ENCODE results near the gene TIMP3. TPM values are rescaled to one million over a fixed set of nuclear protein-coding genes. Genes with fewer than 3 reads are reported as not detected.

TIMP3 gene
- total RNA-seq, 4 donors from 2014 or later = 561 to 1,580 (median 897) TPM

GRCh38 chr22:32802237-32802765, 796 bp downstream of the TIMP3 start:
- TF ChIP-seq, protein P1, sequence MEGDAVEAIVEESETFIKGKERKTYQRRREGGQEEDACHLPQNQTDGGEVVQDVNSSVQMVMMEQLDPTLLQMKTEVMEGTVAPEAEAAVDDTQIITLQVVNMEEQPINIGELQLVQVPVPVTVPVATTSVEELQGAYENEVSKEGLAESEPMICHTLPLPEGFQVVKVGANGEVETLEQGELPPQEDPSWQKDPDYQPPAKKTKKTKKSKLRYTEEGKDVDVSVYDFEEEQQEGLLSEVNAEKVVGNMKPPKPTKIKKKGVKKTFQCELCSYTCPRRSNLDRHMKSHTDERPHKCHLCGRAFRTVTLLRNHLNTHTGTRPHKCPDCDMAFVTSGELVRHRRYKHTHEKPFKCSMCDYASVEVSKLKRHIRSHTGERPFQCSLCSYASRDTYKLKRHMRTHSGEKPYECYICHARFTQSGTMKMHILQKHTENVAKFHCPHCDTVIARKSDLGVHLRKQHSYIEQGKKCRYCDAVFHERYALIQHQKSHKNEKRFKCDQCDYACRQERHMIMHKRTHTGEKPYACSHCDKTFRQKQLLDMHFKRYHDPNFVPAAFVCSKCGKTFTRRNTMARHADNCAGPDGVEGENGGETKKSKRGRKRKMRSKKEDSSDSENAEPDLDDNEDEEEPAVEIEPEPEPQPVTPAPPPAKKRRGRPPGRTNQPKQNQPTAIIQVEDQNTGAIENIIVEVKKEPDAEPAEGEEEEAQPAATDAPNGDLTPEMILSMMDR (IDR thresholded peaks at IDR 0.05) = no peak
- ATAC-seq (ENCODE audit: low FRiP score) = no peak
- DNase-seq (ENCODE audit: low spot score) = no peak

DNA sequence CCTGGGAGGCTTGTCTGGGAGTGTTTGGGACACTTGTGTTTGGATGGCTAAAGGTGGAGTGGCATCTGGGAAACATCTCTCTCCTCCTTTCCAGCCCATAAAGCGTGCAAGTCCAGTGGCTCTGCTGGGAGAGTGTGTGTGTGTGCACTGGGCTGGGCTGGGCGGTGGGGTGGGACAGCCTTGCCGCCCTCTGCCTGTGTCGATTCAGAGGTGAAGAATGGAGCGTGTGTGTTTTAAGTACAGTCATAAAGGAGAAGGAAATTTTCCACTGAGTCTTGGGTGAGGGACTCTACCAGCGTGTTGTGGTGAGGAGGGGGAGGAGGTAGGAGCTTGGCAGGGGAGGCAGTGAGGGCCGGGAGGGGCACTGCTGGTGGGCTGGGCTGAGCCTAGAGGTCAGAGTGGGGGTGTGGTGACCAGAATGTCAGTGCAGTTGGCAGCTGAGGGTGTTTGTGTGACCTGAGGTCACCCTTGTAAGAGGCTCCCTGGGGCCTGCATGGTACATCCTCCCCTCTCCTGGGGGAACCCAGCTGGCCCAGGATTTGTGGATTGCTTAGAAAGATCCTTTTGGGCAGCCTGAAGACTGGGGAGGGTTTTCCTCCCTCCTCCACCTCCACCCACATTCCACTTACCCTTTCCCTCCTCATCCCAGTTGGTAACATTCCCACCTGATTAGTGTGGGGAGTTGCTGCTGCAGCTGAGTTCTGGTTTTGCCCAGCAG, 1.7 kb downstream of the TIMP3 start:
- peak; percentile 74 for ATAC-seq (ENCODE audit: low FRiP score)
- TF ChIP-seq, protein P1 (IDR thresholded peaks at IDR 0.05) = no peak
- no peak for DNase-seq (ENCODE audit: low spot score)

GRCh38 chr22:32803738-32804435, 2.4 kb downstream of the TIMP3 start:
- ATAC-seq (ENCODE audit: low FRiP score) = peak; percentile 67
- DNase-seq (ENCODE audit: low spot score) = no peak
- TF ChIP-seq, protein P1 (IDR thresholded peaks at IDR 0.05) = no peak

DNA sequence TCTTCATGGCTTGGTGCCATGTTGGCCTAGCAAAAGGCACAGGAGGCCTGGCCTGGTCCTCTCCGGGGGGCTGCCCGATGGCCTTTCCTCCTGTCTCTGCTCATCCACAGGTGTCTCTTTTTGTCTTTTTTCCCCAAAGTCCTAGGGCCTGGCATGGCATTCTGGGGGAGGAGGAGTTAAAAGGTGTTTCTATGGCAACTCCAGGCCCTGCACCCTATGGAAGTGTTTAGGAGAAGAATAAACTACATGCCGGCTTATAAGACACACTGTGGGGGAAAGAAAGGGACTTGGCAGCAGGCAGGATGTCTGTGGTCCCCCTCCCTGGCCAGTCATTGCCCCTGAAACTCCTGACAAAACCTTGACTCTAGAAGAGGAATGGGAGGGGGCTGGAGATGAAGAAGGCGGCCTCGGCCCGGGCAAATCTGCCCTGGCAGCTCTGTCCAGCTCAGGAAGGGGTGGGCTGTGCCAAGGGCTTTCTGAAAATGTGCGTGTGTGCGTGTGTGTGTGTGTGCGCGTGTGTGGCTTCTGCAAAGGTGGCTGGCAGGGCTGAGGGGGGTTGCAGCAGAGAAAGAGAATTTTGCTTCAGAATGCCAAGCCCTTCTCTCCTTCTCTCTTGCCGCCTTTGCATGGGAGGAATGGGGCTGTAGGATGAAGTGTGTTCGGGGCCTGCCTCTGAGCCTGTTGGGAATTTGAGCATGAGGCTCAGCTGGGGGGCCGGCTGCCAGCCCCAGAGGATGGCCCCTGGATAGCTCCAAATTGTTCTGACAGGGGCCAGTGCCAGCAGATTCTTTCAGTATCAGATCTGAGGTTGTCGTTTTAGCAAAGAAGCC, 3.2 kb downstream of the TIMP3 start:
- DNase-seq (ENCODE audit: low spot score) (no peak), ATAC-seq (ENCODE audit: low FRiP score) (no peak)
- TF ChIP-seq, protein P1 (IDR thresholded peaks at IDR 0.05) = no peak

- DNase-seq (ENCODE audit: low spot score) (no peak), ATAC-seq (ENCODE audit: low FRiP score) (no peak)
These were observed 3.9 kb downstream of the TIMP3 start for GRCh38 chr22:32805361-32805881.

DNA sequence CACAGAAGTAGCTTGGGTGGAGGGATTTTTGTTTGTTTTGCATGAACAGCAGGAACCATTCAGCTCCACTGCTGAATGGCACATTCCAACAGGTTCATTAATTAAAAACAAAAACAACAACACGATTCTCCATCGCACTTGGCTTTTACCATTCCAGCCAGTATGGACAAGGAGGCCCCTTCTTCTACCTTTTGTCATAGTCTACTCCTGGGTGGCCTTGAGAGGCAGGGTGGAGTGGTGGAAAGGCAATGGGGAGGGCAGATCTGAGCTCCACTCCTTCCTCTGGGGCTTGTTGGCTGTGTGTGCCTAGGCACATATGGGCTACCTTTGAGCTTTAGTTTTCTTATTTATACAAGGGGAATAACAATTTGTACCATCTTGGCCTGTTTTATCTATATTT, 4.8 kb downstream of the TIMP3 start:
- no peak for DNase-seq (ENCODE audit: low spot score)
- TF ChIP-seq, protein P1 (IDR thresholded peaks at IDR 0.05) = no peak
- ATAC-seq (ENCODE audit: low FRiP score) = no peak

More at GRCh38 chr22:32805361-32805881, 3.9 kb downstream of the TIMP3 start:
- TF ChIP-seq, protein P1 (IDR thresholded peaks at IDR 0.05) = no peak

All from omental fat pad (tissue), 4 donors.